GM23338 (cell line): ENCODE results near the gene GTSE1.

Experiments
- CREB1 ChIP-seq: fragments of 250-450 bp; sonication (Bioruptor Pico); IDR thresholded peaks from 2 replicates; pipeline ENCODE4 v1.5.0; 2020; ENCODE audit warnings: low read depth, mild to moderate bottlenecking, moderate library complexity
- EZH2 ChIP-seq: fragments of 200-600 bp; sonication (generic); IDR thresholded peaks from one replicate; pipeline ENCODE4 v1.8.0; 2017; ENCODE audit warnings: antibody characterized with exemption, mild to moderate bottlenecking, low read depth; ENCODE audit not compliant: unreplicated experiment
- EZH2phosphoT487 ChIP-seq: fragments of 200-600 bp; sonication (generic); IDR thresholded peaks from one replicate; pipeline ENCODE4 v1.8.1; 2018; ENCODE audit warnings: antibody characterized with exemption; ENCODE audit not compliant: unreplicated experiment
- JUNB ChIP-seq: IDR thresholded peaks from one replicate; pipeline ENCODE4 v1.6.1; 2016; ENCODE audit warnings: antibody characterized with exemption; ENCODE audit not compliant: unreplicated experiment
- NANOG ChIP-seq: IDR thresholded peaks from 2 replicates; pipeline ENCODE4 v1.6.1; 2016; ENCODE audit warnings: antibody characterized with exemption, borderline replicate concordance
- POLR2AphosphoS5 ChIP-seq: IDR thresholded peaks from 2 replicates; pipeline ENCODE4 v1.6.1; 2016; ENCODE audit warnings: antibody characterized with exemption, low read depth
- ZNF114 ChIP-seq: fragments of 250-450 bp; sonication (Bioruptor Pico); IDR thresholded peaks from 2 replicates; pipeline ENCODE4 v1.5.0; 2020; ENCODE audit warnings: mild to moderate bottlenecking, moderate library complexity
- ZNF331 ChIP-seq: fragments of 250-450 bp; sonication (Bioruptor Pico); IDR thresholded peaks from 2 replicates; pipeline ENCODE4 v1.5.0; 2020; ENCODE audit warnings: low read depth, mild to moderate bottlenecking, moderate library complexity
- TF ChIP-seq, protein P1 (sequence below), 2 experiments: fragments of 200-600 bp in 1 of 2; sonication (generic) in 1 of 2; conservative IDR thresholded peaks; 2 replicates each; pipeline versions ENCODE4 v1.5.1 to v1.6.1; 2016 to 2017; ENCODE audit warnings: antibody characterized with exemption in 2 of 2, low read depth in 2 of 2, mild to moderate bottlenecking in 2 of 2, moderate library complexity in 1 of 2
- TF ChIP-seq, protein P2 (sequence below): IDR thresholded peaks from one replicate; pipeline ENCODE4 v1.6.1; 2018; ENCODE audit warnings: antibody characterized with exemption; ENCODE audit not compliant: unreplicated experiment
- TF ChIP-seq, protein P3 (sequence below): IDR thresholded peaks from 2 replicates; pipeline ENCODE4 v1.6.1; 2016; ENCODE audit warnings: antibody characterized with exemption
- TF ChIP-seq, protein P4 (sequence below): fragments of 250-450 bp; sonication (Bioruptor Pico); IDR thresholded peaks from 2 replicates; pipeline ENCODE4 v1.5.0; 2020; ENCODE audit warnings: mild to moderate bottlenecking, moderate library complexity

DNA sequence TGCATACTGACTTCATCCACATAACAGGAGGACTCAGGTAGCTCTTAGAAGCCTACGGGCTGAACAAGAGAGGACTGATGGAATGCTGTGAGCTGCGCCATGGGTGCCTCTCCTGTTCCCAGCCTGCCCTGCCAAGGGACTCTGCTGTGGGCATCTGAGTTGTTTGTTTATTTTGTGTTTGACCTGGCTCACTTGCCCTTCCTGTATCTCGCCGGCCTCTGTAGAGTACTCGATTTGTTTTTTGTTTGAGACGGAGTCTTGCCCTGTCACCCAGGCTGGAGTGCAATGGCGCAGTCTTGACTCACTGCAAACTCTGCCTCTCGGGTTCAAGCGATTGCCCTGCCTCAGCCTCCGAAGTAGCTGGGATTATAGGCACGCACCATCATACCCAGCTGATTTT, 27.1 kb upstream of the GTSE1 start:
- TF ChIP-seq, protein P1, sequence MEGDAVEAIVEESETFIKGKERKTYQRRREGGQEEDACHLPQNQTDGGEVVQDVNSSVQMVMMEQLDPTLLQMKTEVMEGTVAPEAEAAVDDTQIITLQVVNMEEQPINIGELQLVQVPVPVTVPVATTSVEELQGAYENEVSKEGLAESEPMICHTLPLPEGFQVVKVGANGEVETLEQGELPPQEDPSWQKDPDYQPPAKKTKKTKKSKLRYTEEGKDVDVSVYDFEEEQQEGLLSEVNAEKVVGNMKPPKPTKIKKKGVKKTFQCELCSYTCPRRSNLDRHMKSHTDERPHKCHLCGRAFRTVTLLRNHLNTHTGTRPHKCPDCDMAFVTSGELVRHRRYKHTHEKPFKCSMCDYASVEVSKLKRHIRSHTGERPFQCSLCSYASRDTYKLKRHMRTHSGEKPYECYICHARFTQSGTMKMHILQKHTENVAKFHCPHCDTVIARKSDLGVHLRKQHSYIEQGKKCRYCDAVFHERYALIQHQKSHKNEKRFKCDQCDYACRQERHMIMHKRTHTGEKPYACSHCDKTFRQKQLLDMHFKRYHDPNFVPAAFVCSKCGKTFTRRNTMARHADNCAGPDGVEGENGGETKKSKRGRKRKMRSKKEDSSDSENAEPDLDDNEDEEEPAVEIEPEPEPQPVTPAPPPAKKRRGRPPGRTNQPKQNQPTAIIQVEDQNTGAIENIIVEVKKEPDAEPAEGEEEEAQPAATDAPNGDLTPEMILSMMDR (conservative IDR thresholded peaks at IDR 0.05; ENCODE audit: low read depth in 2 of 2): no peak
- no peak for TF ChIP-seq EZH2
- no peak for TF ChIP-seq POLR2AphosphoS5
- TF ChIP-seq EZH2phosphoT487: no peak
- no peak for TF ChIP-seq JUNB
- no peak for TF ChIP-seq ZNF331 (CRISPR knock-in tag)
- TF ChIP-seq CREB1 (CRISPR knock-in tag): no peak
- TF ChIP-seq NANOG: no peak
- TF ChIP-seq, protein P2, sequence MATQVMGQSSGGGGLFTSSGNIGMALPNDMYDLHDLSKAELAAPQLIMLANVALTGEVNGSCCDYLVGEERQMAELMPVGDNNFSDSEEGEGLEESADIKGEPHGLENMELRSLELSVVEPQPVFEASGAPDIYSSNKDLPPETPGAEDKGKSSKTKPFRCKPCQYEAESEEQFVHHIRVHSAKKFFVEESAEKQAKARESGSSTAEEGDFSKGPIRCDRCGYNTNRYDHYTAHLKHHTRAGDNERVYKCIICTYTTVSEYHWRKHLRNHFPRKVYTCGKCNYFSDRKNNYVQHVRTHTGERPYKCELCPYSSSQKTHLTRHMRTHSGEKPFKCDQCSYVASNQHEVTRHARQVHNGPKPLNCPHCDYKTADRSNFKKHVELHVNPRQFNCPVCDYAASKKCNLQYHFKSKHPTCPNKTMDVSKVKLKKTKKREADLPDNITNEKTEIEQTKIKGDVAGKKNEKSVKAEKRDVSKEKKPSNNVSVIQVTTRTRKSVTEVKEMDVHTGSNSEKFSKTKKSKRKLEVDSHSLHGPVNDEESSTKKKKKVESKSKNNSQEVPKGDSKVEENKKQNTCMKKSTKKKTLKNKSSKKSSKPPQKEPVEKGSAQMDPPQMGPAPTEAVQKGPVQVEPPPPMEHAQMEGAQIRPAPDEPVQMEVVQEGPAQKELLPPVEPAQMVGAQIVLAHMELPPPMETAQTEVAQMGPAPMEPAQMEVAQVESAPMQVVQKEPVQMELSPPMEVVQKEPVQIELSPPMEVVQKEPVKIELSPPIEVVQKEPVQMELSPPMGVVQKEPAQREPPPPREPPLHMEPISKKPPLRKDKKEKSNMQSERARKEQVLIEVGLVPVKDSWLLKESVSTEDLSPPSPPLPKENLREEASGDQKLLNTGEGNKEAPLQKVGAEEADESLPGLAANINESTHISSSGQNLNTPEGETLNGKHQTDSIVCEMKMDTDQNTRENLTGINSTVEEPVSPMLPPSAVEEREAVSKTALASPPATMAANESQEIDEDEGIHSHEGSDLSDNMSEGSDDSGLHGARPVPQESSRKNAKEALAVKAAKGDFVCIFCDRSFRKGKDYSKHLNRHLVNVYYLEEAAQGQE: no peak
- TF ChIP-seq, protein P3, sequence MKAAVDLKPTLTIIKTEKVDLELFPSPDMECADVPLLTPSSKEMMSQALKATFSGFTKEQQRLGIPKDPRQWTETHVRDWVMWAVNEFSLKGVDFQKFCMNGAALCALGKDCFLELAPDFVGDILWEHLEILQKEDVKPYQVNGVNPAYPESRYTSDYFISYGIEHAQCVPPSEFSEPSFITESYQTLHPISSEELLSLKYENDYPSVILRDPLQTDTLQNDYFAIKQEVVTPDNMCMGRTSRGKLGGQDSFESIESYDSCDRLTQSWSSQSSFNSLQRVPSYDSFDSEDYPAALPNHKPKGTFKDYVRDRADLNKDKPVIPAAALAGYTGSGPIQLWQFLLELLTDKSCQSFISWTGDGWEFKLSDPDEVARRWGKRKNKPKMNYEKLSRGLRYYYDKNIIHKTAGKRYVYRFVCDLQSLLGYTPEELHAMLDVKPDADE: no peak
- TF ChIP-seq, protein P4, sequence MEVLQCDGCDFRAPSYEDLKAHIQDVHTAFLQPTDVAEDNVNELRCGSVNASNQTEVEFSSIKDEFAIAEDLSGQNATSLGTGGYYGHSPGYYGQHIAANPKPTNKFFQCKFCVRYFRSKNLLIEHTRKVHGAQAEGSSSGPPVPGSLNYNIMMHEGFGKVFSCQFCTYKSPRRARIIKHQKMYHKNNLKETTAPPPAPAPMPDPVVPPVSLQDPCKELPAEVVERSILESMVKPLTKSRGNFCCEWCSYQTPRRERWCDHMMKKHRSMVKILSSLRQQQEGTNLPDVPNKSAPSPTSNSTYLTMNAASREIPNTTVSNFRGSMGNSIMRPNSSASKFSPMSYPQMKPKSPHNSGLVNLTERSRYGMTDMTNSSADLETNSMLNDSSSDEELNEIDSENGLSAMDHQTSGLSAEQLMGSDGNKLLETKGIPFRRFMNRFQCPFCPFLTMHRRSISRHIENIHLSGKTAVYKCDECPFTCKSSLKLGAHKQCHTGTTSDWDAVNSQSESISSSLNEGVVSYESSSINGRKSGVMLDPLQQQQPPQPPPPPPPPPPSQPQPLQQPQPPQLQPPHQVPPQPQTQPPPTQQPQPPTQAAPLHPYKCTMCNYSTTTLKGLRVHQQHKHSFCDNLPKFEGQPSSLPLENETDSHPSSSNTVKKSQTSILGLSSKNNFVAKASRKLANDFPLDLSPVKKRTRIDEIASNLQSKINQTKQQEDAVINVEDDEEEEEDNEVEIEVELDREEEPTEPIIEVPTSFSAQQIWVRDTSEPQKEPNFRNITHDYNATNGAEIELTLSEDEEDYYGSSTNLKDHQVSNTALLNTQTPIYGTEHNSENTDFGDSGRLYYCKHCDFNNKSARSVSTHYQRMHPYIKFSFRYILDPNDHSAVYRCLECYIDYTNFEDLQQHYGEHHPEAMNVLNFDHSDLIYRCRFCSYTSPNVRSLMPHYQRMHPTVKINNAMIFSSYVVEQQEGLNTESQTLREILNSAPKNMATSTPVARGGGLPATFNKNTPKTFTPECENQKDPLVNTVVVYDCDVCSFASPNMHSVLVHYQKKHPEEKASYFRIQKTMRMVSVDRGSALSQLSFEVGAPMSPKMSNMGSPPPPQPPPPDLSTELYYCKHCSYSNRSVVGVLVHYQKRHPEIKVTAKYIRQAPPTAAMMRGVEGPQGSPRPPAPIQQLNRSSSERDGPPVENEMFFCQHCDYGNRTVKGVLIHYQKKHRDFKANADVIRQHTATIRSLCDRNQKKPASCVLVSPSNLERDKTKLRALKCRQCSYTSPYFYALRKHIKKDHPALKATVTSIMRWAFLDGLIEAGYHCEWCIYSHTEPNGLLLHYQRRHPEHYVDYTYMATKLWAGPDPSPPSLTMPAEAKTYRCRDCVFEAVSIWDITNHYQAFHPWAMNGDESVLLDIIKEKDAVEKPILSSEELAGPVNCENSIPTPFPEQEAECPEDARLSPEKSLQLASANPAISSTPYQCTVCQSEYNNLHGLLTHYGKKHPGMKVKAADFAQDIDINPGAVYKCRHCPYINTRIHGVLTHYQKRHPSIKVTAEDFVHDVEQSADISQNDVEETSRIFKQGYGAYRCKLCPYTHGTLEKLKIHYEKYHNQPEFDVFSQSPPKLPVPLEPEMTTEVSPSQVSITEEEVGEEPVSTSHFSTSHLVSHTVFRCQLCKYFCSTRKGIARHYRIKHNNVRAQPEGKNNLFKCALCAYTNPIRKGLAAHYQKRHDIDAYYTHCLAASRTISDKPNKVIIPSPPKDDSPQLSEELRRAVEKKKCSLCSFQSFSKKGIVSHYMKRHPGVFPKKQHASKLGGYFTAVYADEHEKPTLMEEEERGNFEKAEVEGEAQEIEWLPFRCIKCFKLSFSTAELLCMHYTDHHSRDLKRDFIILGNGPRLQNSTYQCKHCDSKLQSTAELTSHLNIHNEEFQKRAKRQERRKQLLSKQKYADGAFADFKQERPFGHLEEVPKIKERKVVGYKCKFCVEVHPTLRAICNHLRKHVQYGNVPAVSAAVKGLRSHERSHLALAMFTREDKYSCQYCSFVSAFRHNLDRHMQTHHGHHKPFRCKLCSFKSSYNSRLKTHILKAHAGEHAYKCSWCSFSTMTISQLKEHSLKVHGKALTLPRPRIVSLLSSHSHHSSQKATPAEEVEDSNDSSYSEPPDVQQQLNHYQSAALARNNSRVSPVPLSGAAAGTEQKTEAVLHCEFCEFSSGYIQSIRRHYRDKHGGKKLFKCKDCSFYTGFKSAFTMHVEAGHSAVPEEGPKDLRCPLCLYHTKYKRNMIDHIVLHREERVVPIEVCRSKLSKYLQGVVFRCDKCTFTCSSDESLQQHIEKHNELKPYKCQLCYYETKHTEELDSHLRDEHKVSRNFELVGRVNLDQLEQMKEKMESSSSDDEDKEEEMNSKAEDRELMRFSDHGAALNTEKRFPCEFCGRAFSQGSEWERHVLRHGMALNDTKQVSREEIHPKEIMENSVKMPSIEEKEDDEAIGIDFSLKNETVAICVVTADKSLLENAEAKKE: no peak
- TF ChIP-seq ZNF114: no peak
